HG03139 (cell line): Measurements from ENCODE around the gene IP6K3.

Source experiments
- ATAC-seq: cut with Tn5 transposase; IDR thresholded peaks from one replicate; pipeline ENCODE4 v1.9.1; 2021; ENCODE audit not compliant: unreplicated experiment

Gene IP6K3

DNA sequence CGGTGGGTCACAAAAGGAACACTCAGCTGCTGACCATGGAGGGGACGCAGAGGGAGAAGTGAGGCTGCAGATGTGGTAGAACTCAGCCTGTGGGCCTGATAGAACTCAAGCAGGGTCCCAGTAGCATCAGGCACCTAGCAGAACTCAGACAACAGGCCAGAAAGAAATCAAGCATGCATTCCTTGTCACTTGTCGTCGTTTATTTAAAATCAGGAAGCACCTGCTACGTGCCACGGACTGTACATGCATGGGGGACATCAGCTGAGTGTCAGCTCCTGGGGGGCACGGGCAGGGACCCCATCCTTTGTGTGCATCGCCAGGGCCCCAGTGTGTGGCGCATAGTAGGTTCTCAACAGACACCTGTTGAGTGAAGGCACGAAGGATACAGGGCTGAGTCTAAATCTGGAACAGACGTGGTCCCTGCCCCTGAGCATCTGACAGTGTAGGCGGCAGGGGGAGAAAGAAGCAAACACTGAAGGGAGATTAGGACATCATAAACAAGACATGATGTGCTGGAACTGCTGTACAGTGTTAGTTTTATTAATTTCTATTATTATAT lies 67.7 kb downstream of the IP6K3 start:
- ATAC-seq = no peak

DNA sequence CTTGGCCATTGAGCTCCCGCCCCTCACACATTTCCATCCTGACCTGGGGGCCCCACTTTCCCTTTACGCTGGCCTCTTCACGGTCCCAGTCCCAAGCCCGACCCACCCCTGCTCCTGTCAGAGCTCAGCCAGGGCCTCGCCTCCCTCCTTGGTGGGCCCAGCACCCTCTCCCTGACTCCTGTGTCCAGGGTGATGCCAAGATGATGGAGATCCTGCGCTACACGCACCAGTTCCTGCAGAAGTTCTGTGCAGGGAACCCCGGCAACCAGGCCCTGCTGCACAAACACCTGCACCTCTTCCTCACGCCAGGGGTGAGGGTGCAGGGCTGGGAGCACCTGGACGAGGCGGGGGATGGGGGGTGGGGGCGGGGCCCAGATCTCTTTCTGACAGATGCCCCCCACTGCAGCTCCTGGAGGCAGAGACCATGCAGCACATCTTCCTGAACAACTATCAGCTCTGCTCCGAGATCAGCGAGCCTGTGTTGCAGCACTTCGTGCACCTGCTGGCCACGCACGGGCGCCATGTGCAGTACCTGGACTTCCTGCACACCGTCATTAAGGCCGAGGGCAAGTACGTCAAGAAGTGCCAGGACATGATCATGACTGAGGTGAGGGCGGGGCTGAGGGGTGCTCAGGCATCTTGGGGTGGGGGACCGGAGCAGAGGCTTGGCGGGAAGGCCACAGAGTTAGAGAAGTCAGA lies 68.3 kb downstream of the IP6K3 start:
- ATAC-seq = no peak

DNA sequence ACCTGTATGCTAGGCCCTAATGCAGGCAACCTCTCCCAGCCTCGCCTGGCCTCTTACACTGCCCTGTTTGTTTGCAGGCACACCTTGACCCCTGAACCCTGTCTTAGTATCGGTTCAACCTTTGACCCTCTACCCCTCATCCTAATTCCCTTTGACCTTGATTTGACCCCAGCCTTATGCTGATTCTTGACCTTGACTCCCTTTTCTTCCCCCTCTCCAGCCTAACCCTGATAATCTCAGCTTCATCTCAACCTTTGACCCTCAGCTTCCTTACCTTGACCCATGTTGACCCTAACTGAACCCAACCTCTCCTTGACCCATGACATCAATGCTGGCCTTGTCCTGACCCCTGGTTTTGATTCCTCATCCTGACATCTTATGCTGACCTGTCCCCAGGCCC lies 69.0 kb downstream of the IP6K3 start:
- ATAC-seq = no peak

GRCh38 chr6:33677143-33677660 lies 69.5 kb downstream of the IP6K3 start:
- ATAC-seq = no peak

- ATAC-seq = no peak
Measured at GRCh38 chr6:33676416-33677142, 70.1 kb downstream of the IP6K3 start.

DNA sequence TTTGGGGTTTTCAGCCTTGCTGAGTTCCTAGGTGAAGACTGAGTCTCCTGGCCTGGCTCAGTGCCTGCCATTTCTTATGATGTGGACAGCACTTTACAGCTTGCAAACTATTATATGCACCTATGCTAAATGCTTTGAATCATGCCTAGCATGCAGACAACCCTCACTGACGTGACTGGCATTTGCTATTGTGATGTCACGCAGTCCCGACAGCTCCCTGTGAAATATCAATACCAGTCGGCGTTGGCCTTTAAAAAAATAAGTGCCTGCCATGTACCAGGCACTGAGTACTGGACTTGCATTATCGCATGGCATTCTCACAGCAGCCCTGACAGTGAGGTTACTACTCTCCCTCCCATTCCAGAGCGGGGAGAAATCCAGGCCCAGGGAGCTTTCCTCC lies 70.7 kb downstream of the IP6K3 start:
- ATAC-seq = no peak

DNA sequence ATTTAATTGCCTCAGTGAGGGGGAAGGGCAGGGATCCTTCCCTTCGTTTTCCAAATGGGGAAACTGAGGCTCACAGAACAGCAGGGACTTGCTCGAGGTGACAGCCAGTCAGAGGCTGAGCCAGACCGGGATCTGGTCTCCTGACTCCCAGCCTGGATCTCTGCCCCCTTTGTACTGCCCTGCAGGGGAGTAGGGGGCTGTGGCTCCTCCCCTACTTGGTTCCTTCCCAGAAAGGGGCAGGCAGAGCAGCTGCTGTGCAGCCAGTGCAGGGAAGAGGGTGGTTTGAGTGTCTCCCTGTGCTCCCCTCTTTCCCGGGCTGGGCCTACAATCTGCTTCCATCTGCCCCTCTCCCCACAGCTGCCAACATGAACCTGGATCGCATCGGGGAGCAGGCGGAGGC lies 72.9 kb downstream of the IP6K3 start:
- no peak for ATAC-seq

GRCh38 chr6:33672808-33673207 lies 73.9 kb downstream of the IP6K3 start:
- ATAC-seq = no peak

- no peak for ATAC-seq
Measured at GRCh38 chr6:33671744-33672072, 75.0 kb downstream of the IP6K3 start.
